ENCODE data around the gene DUOX1. TPM values are rescaled to one million over a fixed set of nuclear protein-coding genes. Genes with fewer than 3 reads are reported as not detected.

Gene DUOX1
- total and polyA plus RNA-seq, 2 of the 13 experiments (the other 11 are each of a cell fraction or from before 2014, with no cell fraction given), result 0.03 TPM; not detected in 1

GRCh38 chr15:45200799-45201556 lies 71.2 kb downstream of the DUOX1 start:
- in situ Hi-C loops (cut with HindIII; ENCODE audit: extremely low pct_ligation_motif_present, low pct_unique_long_range_greater_than_20kb), result loop anchor here (10.0 kb wide), 1 partner anchor 204 kb away; a partner anchor contains a TSS
- TF ChIP-seq SMC3 (IDR thresholded peaks at IDR 0.05; ENCODE audit: low read length) (no peak), ZMYM4 (CRISPR knock-in tag; IDR thresholded peaks at IDR 0.05) (no peak), ZNF430 (CRISPR knock-in tag; IDR thresholded peaks at IDR 0.05) (0 out of 2 replicates have a peak, but pooled peaks have one; percentile 2), GABPB1 (CRISPR knock-in tag; IDR thresholded peaks at IDR 0.05) (peak; percentile 46; the same call in 1 of the 2 replicates), AGO1 (IDR thresholded peaks at IDR 0.05; ENCODE audit: low read depth, low read length, poor library complexity, severe bottlenecking) (no peak), ZNF556 (CRISPR knock-in tag; IDR thresholded peaks at IDR 0.05; ENCODE audit: borderline replicate concordance) (no peak), ZNF451 (CRISPR knock-in tag; IDR thresholded peaks at IDR 0.05) (0 out of 2 replicates have a peak, but pooled peaks have one; percentile 43), CBX5 (CRISPR knock-in tag; IDR thresholded peaks at IDR 0.05; ENCODE audit: borderline replicate concordance) (peak; percentile 76), SRSF9 (IDR thresholded peaks at IDR 0.05; ENCODE audit: borderline replicate concordance, insufficient read depth, low read depth, low read length, poor library complexity, severe bottlenecking) (no peak), FOXC1 (CRISPR knock-in tag; IDR thresholded peaks at IDR 0.05; ENCODE audit: borderline replicate concordance) (no peak), ZNF337 (CRISPR knock-in tag; IDR thresholded peaks at IDR 0.05; ENCODE audit: borderline replicate concordance, low read depth) (no peak), E2F5 (CRISPR knock-in tag; conservative IDR thresholded peaks at IDR 0.05) (no peak), ZEB1 (IDR thresholded peaks at IDR 0.05; ENCODE audit: insufficient replicate concordance, low read depth) (no peak), HNRNPUL1 (IDR thresholded peaks at IDR 0.05; ENCODE audit: low read depth, low read length) (no peak), CENPX (CRISPR knock-in tag; IDR thresholded peaks at IDR 0.05) (no peak), ZNF101 (CRISPR knock-in tag; IDR thresholded peaks at IDR 0.05; ENCODE audit: borderline replicate concordance, low read depth) (no peak), CCAR2 (optimal IDR thresholded peaks at IDR 0.05; ENCODE audit: low read depth, low read length) (no peak), ZNF746 (CRISPR knock-in tag; IDR thresholded peaks at IDR 0.05) (peak; percentile 63), DRAP1 (CRISPR knock-in tag; IDR thresholded peaks at IDR 0.05) (peak; percentile 43; the same call in 1 of the 2 replicates), DMAP1 (CRISPR knock-in tag; IDR thresholded peaks at IDR 0.05) (no peak), XRCC5 (optimal IDR thresholded peaks at IDR 0.05; ENCODE audit: low read length) (no peak), ZNF431 (CRISPR knock-in tag; IDR thresholded peaks at IDR 0.05; ENCODE audit: borderline replicate concordance, low read depth) (no peak), MLLT10 (CRISPR knock-in tag; IDR thresholded peaks at IDR 0.05) (no peak)

More at GRCh38 chr15:45200799-45201556, 71.2 kb downstream of the DUOX1 start:
- intact Hi-C loops (cut with micrococcal nuclease; ENCODE audit: unreplicated experiment), result loop anchor here (2.0 to 10.0 kb wide), 5 partner anchors 14 to 414 kb away; partner anchors contain the start of genes BLOC1S6 and SHF
- Histone ChIP-seq H3K27ac (ENCODE audit: extremely low read length, insufficient read depth, low read length) (peak overlapping the region; percentile 94), H3K4me3 (replicated peaks in 1 of 3; ENCODE audit: insufficient read depth in 1 of 3, low read depth in 2 of 3, low read length in 3 of 3) (peak overlapping the region; percentile 68 to 90 (median 88)), H3K4me2 (ENCODE audit: low read depth, low read length) (peak overlapping the region; percentile 80), H3K36me3 (replicated peaks in 1 of 2; ENCODE audit: control insufficient read depth in 1 of 2, insufficient read depth in 2 of 2, low read length in 2 of 2) (no peaks in the 10 kb centered on the region), H3K4me1 (ENCODE audit: insufficient read depth, low read length) (peaks cover 44% of the 10 kb centered on the region), H4K20me1 (ENCODE audit: insufficient read depth, low read length) (no peaks in the 10 kb centered on the region), H3K9ac (ENCODE audit: insufficient read depth, low read depth, low read length) (peak overlapping the region; percentile 88), H2AFZ (ENCODE audit: low read length) (peak overlapping the region; percentile 76), H3K9me3 (ENCODE audit: low read length) (no peaks in the 10 kb centered on the region), H3K79me2 (ENCODE audit: insufficient read depth, low read length) (no peaks in the 10 kb centered on the region), H3K27me3 (ENCODE audit: control insufficient read depth in 1 of 2, insufficient read depth in 2 of 2, low read length in 2 of 2) (peaks cover 0 to 4% of the 10 kb centered on the region in 2 experiments; a peak in 2 of 5 replicates)
- POLR2A ChIA-PET, result interaction anchor here (0.7 to 5.4 kb wide), 13 partner anchors 11 to 386 kb away, joined by 3 to 42 read pairs (median 6); partner anchors contain the start of genes SHF and SLC28A2
- TSS peak; percentile 98 for BruUV-seq (replicated peaks)
- peak; percentile 78 for DNase-seq (ENCODE audit: low spot score)
- CTCF ChIA-PET (ENCODE audit: low intra/inter-chr PET ratio, low total read pairs), result interaction anchor here (1.4 kb wide), 1 partner anchor 78 kb away, joined by 3 read pairs; no protein-coding TSS in a partner anchor
- peak; percentile 49 for ATAC-seq
- WGBS (ENCODE audit: low lambda C conversion rate), result 4% methylated on average over 23 of the region's 34 CpGs
- FAIRE-seq, result no peak
